B cell (primary cell): ENCODE data around the gene DOC2B. TPM values are rescaled to one million over a fixed set of nuclear protein-coding genes. Genes with fewer than 3 reads are reported as not detected.
"Not testable (repeated sequence)": the region's sequence is repeated elsewhere in the genome, so short reads cannot be mapped to it uniquely, and the experiment has no call there.

ENCODE experiments used
- ATAC-seq: fragments of 200-7000 bp; cut with Tn5 transposase; one replicate; pipeline ENCODE4 v1.10.0; 2021; ENCODE audit warnings: low read depth, mild to moderate bottlenecking, moderate number of reproducible peaks, moderate library complexity
- CTCF ChIA-PET: fragments of 350-600 bp; sonication (Branson Sonifier 250); formaldehyde crosslinking; loops from one replicate; lab custom pipeline; 2021; ENCODE audit warnings: antibody characterized with exemption, inconsistent platforms; lab: Charles Lee
- POLR2A ChIA-PET: fragments of 350-600 bp; sonication (Branson Sonifier 250); formaldehyde crosslinking; loops from one replicate; lab custom pipeline; 2021; ENCODE audit warnings: antibody characterized with exemption; lab: Charles Lee
- DNase-seq: peaks from one replicate; pipeline ENCODE4 v3.0.0; 2013
- H2AFZ ChIP-seq: 2 replicates; pipeline ENCODE4 v1.6.1; 2012; ENCODE audit warnings: mild to moderate bottlenecking, low read depth, low read length; ENCODE audit not compliant: insufficient read depth, poor library complexity, severe bottlenecking
- H3K27ac ChIP-seq, 2 donors: 1 replicate in 1 of 2; 2 replicates in 1 of 2; pipeline ENCODE4 v1.5.1; 2012 to 2013; ENCODE audit warnings: low read length in 2 of 2, mild to moderate bottlenecking in 2 of 2, moderate library complexity in 1 of 2
- H3K27me3 ChIP-seq, 4 experiments: fragments of 200-600 bp in 1 of 4; sonication (generic) in 1 of 4; replicated peaks in 1 of 4; 1 replicate in 2 of 4; 2 replicates in 2 of 4; pipeline versions ENCODE4 v1.6.1 to v1.7.0; 2013 to 2016; ENCODE audit warnings: low read length in 3 of 4, mild to moderate bottlenecking in 2 of 4, mixed read lengths in 1 of 4, moderate library complexity in 1 of 4; ENCODE audit not compliant: insufficient read depth in 4 of 4, control insufficient read depth in 3 of 4; ENCODE audit errors: control extremely low read depth in 1 of 4
- H3K36me3 ChIP-seq, 2 experiments: replicated peaks in 1 of 2; 1 replicate in 1 of 2; 2 replicates in 1 of 2; pipeline versions ENCODE4 v1.6.1 to v1.7.1; 2013; ENCODE audit warnings: low read length in 1 of 2; ENCODE audit not compliant: insufficient read depth in 2 of 2, control insufficient read depth in 1 of 2; ENCODE audit errors: control extremely low read depth in 1 of 2, extremely low read depth in 1 of 2
- H3K4me1 ChIP-seq, 2 donors: fragments of 200-600 bp in 1 of 2; sonication (generic) in 1 of 2; 1 replicate in 1 of 2; 2 replicates in 1 of 2; pipeline versions ENCODE4 v1.5.1 to v1.6.1; 2013 to 2017; ENCODE audit warnings: low read length in 2 of 2; ENCODE audit not compliant: control insufficient read depth in 2 of 2, insufficient read depth in 2 of 2
- H3K4me2 ChIP-seq: replicated peaks from 2 replicates; pipeline ENCODE3; 2012; ENCODE audit warnings: mild to moderate bottlenecking, low read depth, low read length; ENCODE audit not compliant: poor library complexity, severe bottlenecking
- H3K4me3 ChIP-seq, 5 experiments: fragments of 200-600 bp in 1 of 5; sonication (generic) in 1 of 5; 1 replicate in 3 of 5; 2 replicates in 2 of 5; pipeline versions ENCODE4 v1.5.1 to v1.7.0; 2011 to 2016; ENCODE audit warnings: low read length in 4 of 5, mild to moderate bottlenecking in 4 of 5, low read depth in 2 of 5, control low read depth in 1 of 5, moderate library complexity in 1 of 5; ENCODE audit not compliant: insufficient read depth in 1 of 5; ENCODE audit errors: control extremely low read depth in 1 of 5, extremely low read depth in 1 of 5
- H3K79me2 ChIP-seq: fragments of 200-600 bp; sonication (generic); one replicate; pipeline ENCODE4 v1.6.0; 2016; ENCODE audit warnings: low read length; ENCODE audit not compliant: control insufficient read depth, insufficient read depth
- H3K9ac ChIP-seq: fragments of 200-600 bp; sonication (generic); 2 replicates; pipeline ENCODE4 v1.6.1; 2017; ENCODE audit warnings: mild to moderate bottlenecking, low read length, moderate library complexity
- H3K9me3 ChIP-seq, 3 donors: one replicate each; pipeline versions ENCODE4 v1.6.1 to v1.7.1; 2013; ENCODE audit warnings: low read length in 2 of 3; ENCODE audit not compliant: control insufficient read depth in 2 of 3, insufficient read depth in 1 of 3; ENCODE audit errors: control extremely low read depth in 1 of 3
- H4K20me1 ChIP-seq: 2 replicates; pipeline ENCODE4 v1.6.0; 2012; ENCODE audit warnings: mild to moderate bottlenecking, low read length; ENCODE audit not compliant: insufficient read depth, control insufficient read depth, poor library complexity, severe bottlenecking
- H3K27ac Mint-ChIP-seq: one replicate; pipeline ENCODE4 v1.8.0; 2021; ENCODE audit warnings: mixed read lengths
- H3K27me3 Mint-ChIP-seq: one replicate; pipeline ENCODE4 v1.8.0; 2021; ENCODE audit warnings: mixed read lengths
- H3K4me1 Mint-ChIP-seq: one replicate; pipeline ENCODE4 v1.8.0; 2021; ENCODE audit warnings: mixed read lengths
- H3K4me3 Mint-ChIP-seq: one replicate; pipeline ENCODE4 v1.8.0; 2021; ENCODE audit warnings: mixed read lengths
- H3K9me3 Mint-ChIP-seq: one replicate; pipeline ENCODE4 v1.8.0; 2022; ENCODE audit warnings: mixed read lengths; ENCODE audit not compliant: insufficient read depth
- EZH2 ChIP-seq: IDR thresholded peaks from 2 replicates; pipeline ENCODE4 v1.6.1; 2012; ENCODE audit warnings: borderline replicate concordance, low read depth, mild to moderate bottlenecking, moderate library complexity, low read length; ENCODE audit not compliant: insufficient read depth, poor library complexity, severe bottlenecking
- WGBS: methylation state at CpG from one replicate; pipeline ENCODE4 v1.1.5; 2013; ENCODE audit warnings: missing lambda C conversion rate; ENCODE audit not compliant: insufficient coverage; 5-methylcytosine and 5-hydroxymethylcytosine counted together
- intact Hi-C: fragments of 100-400 bp; cut with micrococcal nuclease; formaldehyde crosslinking; loops from one replicate; pipeline ENCODE4 v1.10.0; 2022
- polyA plus RNA-seq: library from polyadenylated mRNA; depleted of rRNA; stranded (reverse); fragments of >200 nt; gene quantifications from 2 replicates; pipeline ENCODE4 v1.2.3, GENCODE V29; 2012
- total RNA-seq, 2 donors: library from RNA; stranded (reverse); fragments of 120-200 nt in 1 of 2; gene quantifications; 1 replicate in 1 of 2; 2 replicates in 1 of 2; pipeline versions ENCODE4 v1.2.3 to v1.2.4, GENCODE V29; 2013 to 2022
- TF ChIP-seq, protein P1 (sequence below): fragments of 200-600 bp; IDR thresholded peaks from one replicate; pipeline ENCODE4 v1.8.0; 2022; ENCODE audit warnings: antibody characterized with exemption, mild to moderate bottlenecking

DOC2B gene
- total and polyA plus RNA-seq, 2 donors (not counting 1 experiment from before 2014, with no cell fraction given), result not detected

DNA sequence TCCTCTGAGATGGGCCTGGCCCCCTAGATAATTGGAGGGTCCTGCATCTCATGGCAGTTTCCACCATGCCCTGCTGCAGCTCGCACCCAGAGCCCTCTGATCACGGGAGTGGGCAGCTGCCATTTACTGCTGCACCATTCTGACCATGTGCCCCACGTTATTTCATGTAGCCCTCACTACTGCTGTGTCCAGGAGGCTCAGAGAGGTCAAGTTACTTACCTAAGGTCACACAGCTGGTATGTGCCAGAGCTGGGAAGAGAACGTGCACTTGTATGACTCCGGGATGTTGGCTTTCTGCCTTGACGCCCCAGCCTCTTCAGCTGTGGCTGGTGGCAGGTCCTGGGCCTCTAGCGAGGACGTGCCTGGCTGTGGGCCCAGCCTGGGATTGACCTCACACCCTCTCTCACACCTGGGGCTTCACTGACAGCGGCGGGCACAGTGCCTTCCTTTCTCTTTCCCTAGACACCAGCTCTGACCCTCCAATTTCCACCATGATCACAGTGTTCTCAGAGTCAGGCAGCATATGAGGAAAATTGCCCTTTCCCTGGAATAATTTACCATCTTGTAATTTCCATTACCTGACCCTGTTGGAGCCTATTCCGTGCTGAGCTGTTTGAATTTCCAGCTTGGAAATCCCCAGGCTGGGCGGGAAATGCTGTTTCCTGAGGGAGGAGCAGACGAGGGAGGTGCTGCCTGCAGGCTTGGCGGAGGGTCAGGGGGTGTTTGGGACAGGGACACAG lies 18.5 kb upstream of the DOC2B start:
- WGBS, result 80% methylated on average over 14 of the region's 14 CpGs

GRCh38 chr17:199191-199604 lies 17.7 kb upstream of the DOC2B start:
- Histone ChIP-seq H2AFZ (no peak overlapping the region), H3K27me3 (peaks cover 0 to 24% (median 0%) of the 10 kb centered on the region in 4 experiments), H3K79me2 (no peaks in the 10 kb centered on the region), H4K20me1 (no peaks in the 10 kb centered on the region), H3K36me3 (no peaks in the 10 kb centered on the region), H3K4me3 (no peak overlapping the region), H3K4me2 (no peak overlapping the region), H3K4me1 (no peaks in the 10 kb centered on the region), H3K9ac (no peak overlapping the region), H3K27ac (no peak overlapping the region), H3K9me3 (peaks cover 0 to 8% (median 0%) of the 10 kb centered on the region in 3 donors)
- intact Hi-C loops, result no loop called here
- H3K4me1 Mint-ChIP-seq, result no peaks in the 10 kb centered on the region
- no peaks in the 10 kb centered on the region for H3K9me3 Mint-ChIP-seq
- peaks cover 19% of the 10 kb centered on the region for H3K27me3 Mint-ChIP-seq
- DNase-seq (no peak), ATAC-seq (no peak)
- ChIA-PET CTCF (no interaction called here), POLR2A (no interaction called here)
- H3K27ac Mint-ChIP-seq, result no peak overlapping the region
- no peak overlapping the region for H3K4me3 Mint-ChIP-seq
- WGBS, result no CpG with 5 or more reads among the region's 8 CpGs
- TF ChIP-seq EZH2, result no peak
- TF ChIP-seq, protein P1, sequence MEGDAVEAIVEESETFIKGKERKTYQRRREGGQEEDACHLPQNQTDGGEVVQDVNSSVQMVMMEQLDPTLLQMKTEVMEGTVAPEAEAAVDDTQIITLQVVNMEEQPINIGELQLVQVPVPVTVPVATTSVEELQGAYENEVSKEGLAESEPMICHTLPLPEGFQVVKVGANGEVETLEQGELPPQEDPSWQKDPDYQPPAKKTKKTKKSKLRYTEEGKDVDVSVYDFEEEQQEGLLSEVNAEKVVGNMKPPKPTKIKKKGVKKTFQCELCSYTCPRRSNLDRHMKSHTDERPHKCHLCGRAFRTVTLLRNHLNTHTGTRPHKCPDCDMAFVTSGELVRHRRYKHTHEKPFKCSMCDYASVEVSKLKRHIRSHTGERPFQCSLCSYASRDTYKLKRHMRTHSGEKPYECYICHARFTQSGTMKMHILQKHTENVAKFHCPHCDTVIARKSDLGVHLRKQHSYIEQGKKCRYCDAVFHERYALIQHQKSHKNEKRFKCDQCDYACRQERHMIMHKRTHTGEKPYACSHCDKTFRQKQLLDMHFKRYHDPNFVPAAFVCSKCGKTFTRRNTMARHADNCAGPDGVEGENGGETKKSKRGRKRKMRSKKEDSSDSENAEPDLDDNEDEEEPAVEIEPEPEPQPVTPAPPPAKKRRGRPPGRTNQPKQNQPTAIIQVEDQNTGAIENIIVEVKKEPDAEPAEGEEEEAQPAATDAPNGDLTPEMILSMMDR, result no peak

More for the DNA sequence above, 18.5 kb upstream of the DOC2B start:
- H3K4me1 ChIP-seq, result no peaks in the 10 kb centered on the region
- no peak overlapping the region for H3K4me3 ChIP-seq
- peaks cover 0 to 8% (median 0%) of the 10 kb centered on the region in 3 donors for H3K9me3 ChIP-seq
- no peak overlapping the region for H3K4me2 ChIP-seq
- no peak overlapping the region for H3K27ac Mint-ChIP-seq
- peaks cover 19% of the 10 kb centered on the region for H3K27me3 Mint-ChIP-seq
- H2AFZ ChIP-seq, result no peak overlapping the region
- DNase-seq (no peak), ATAC-seq (no peak)
- intact Hi-C loops, result no loop called here
- peaks cover 0 to 24% (median 0%) of the 10 kb centered on the region in 4 experiments for H3K27me3 ChIP-seq
- H3K79me2 ChIP-seq, result no peaks in the 10 kb centered on the region
- no peak overlapping the region for H3K4me3 Mint-ChIP-seq
- no peaks in the 10 kb centered on the region for H3K9me3 Mint-ChIP-seq
- no peak overlapping the region for H3K27ac ChIP-seq
- H3K36me3 ChIP-seq, result no peaks in the 10 kb centered on the region
- H3K9ac ChIP-seq, result no peak overlapping the region
- H3K4me1 Mint-ChIP-seq, result no peaks in the 10 kb centered on the region
- ChIA-PET POLR2A (no interaction called here), CTCF (no interaction called here)
- TF ChIP-seq EZH2, result no peak
- TF ChIP-seq, protein P1, result no peak
- H4K20me1 ChIP-seq, result no peaks in the 10 kb centered on the region

DNA sequence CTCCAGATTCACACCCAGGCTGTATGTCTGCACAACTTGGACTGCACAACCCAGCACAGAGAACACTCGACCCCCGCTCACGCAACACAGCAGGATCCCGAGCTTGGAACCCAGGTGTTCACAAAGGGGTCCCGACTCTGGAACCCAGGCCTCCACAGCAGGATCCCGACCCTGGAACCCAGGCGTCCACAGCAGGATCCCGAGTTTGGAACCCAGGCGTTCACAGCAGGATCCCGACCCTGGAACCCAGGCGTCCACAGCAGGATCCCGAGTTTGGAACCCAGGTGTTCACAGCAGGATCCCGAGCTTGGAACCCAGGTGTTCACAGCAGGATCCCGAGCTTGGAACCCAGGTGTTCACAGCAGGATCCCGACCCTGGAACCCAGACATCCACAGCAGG lies 16.8 kb upstream of the DOC2B start:
- H3K9ac ChIP-seq, ATAC-seq, H3K36me3 ChIP-seq, intact Hi-C loops, H2AFZ ChIP-seq, H3K4me1 Mint-ChIP-seq, H3K4me3 ChIP-seq, H3K79me2 ChIP-seq, CTCF ChIA-PET, H3K9me3 Mint-ChIP-seq, H4K20me1 ChIP-seq, H3K4me1 ChIP-seq, DNase-seq, H3K4me3 Mint-ChIP-seq, POLR2A ChIA-PET, H3K9me3 ChIP-seq, H3K4me2 ChIP-seq, H3K27ac Mint-ChIP-seq, H3K27ac ChIP-seq: not testable (repeated sequence)
- WGBS, result 94% methylated on average over 14 of the region's 15 CpGs
- peaks cover 0 to 24% (median 0%) of the 10 kb centered on the region in 4 experiments for H3K27me3 ChIP-seq
- H3K27me3 Mint-ChIP-seq, result peaks cover 19% of the 10 kb centered on the region
